ENCODE data around the gene FREM1.
"Not testable (repeated sequence)": the region's sequence is repeated elsewhere in the genome, so short reads cannot be mapped to it uniquely, and the experiment has no call there.

The FREM1 gene

GRCh38 chr9:14909961-14910805 lies at the start of gene FREM1:
Gene FREM1 (minus strand): TSS chr9:14910428. CDS start chr9:14868977, 41,451 bp downstream.
- DNase-seq (ENCODE audit: low read depth in 2 of 2), result no peak

GRCh38 chr9:14958989-14959388 lies 48.8 kb upstream of the FREM1 start:
- DNase-seq (ENCODE audit: low read depth in 2 of 2), result no peak

GRCh38 chr9:14957109-14957508 lies 46.9 kb upstream of the FREM1 start:
- DNase-seq (ENCODE audit: low read depth in 2 of 2), result no peak

- DNase-seq (ENCODE audit: low read depth in 2 of 2), result no peak
Observed at GRCh38 chr9:14956208-14956607, 46.0 kb upstream of the FREM1 start.

- DNase-seq (ENCODE audit: low read depth in 2 of 2), result no peak
Observed at GRCh38 chr9:14945351-14945750, 35.1 kb upstream of the FREM1 start.

- no peak for DNase-seq (ENCODE audit: low read depth in 2 of 2)
Observed at GRCh38 chr9:14941501-14942405, 31.5 kb upstream of the FREM1 start.

- no peak for DNase-seq (ENCODE audit: low read depth in 2 of 2)
Observed at GRCh38 chr9:14939378-14939777, 29.1 kb upstream of the FREM1 start.

GRCh38 chr9:14937216-14937615 lies 27.0 kb upstream of the FREM1 start:
- DNase-seq (ENCODE audit: low read depth in 2 of 2), result no peak

GRCh38 chr9:14936491-14936890 lies 26.3 kb upstream of the FREM1 start:
- DNase-seq (ENCODE audit: low read depth in 2 of 2), result no peak

- no peak for DNase-seq (ENCODE audit: low read depth in 2 of 2)
Observed at GRCh38 chr9:14935964-14936363, 25.7 kb upstream of the FREM1 start.

GRCh38 chr9:14935106-14935751 lies 25.0 kb upstream of the FREM1 start:
- no peak for DNase-seq (ENCODE audit: low read depth in 2 of 2)

- DNase-seq (ENCODE audit: low read depth in 2 of 2), result no peak
Observed at GRCh38 chr9:14932641-14933040, 22.4 kb upstream of the FREM1 start.

GRCh38 chr9:14932231-14932630 lies 22.0 kb upstream of the FREM1 start:
- no peak for DNase-seq (ENCODE audit: low read depth in 2 of 2)

GRCh38 chr9:14926941-14927624 lies 16.9 kb upstream of the FREM1 start:
- no peak for DNase-seq (ENCODE audit: low read depth in 2 of 2)

GRCh38 chr9:14924230-14925219 lies 14.3 kb upstream of the FREM1 start:
- DNase-seq (ENCODE audit: low read depth in 2 of 2), result no peak

- DNase-seq (ENCODE audit: low read depth in 2 of 2), result no peak
Observed at GRCh38 chr9:14923701-14924100, 13.5 kb upstream of the FREM1 start.

GRCh38 chr9:14920805-14921204 lies 10.6 kb upstream of the FREM1 start:
- DNase-seq (ENCODE audit: low read depth in 2 of 2), result not testable (repeated sequence)

GRCh38 chr9:14913366-14913765 lies 3.1 kb upstream of the FREM1 start:
- no peak for DNase-seq (ENCODE audit: low read depth in 2 of 2)

GRCh38 chr9:14912859-14913258 lies 2.6 kb upstream of the FREM1 start:
- no peak for DNase-seq (ENCODE audit: low read depth in 2 of 2)

GRCh38 chr9:14911046-14911445 lies 818 bp upstream of the FREM1 start:
- DNase-seq (ENCODE audit: low read depth in 2 of 2), result no peak

Measured in stimulated activated CD4-positive, alpha-beta T cell treated with anti-CD3 and anti-CD28 coated beads, Interleukin-1b, Interleukin-23, amount 100 ng/mL, for 4 hours (primary cell).